ENCODE measurements around the gene SBF2.
"Not testable (repeated sequence)": the region's sequence is repeated elsewhere in the genome, so short reads cannot be mapped to it uniquely, and the experiment has no call there.

SBF2 gene

GRCh38 chr11:10298342-10298741, 4.3 kb upstream of the SBF2 start:
- peak; percentile 90 for DNase-seq

GRCh38 chr11:10295064-10295901, 1.3 kb upstream of the SBF2 start:
- DNase-seq = no peak

- DNase-seq = no peak
These were observed 403 bp upstream of the SBF2 start for GRCh38 chr11:10294290-10294953.

GRCh38 chr11:10291801-10292638, 2.0 kb downstream of the SBF2 start:
- DNase-seq = no peak

- DNase-seq = no peak
These were observed 4.1 kb downstream of the SBF2 start for GRCh38 chr11:10289765-10290380.

- DNase-seq = no peak
These were observed 4.9 kb downstream of the SBF2 start for GRCh38 chr11:10288881-10289764.

- DNase-seq = no peak
These were observed 6.0 kb downstream of the SBF2 start for GRCh38 chr11:10287766-10288715.

- DNase-seq = no peak
These were observed 6.9 kb downstream of the SBF2 start for GRCh38 chr11:10287140-10287539.

GRCh38 chr11:10285148-10285802, 8.7 kb downstream of the SBF2 start:
- no peak for DNase-seq

- DNase-seq = no peak
These were observed 10.0 kb downstream of the SBF2 start for GRCh38 chr11:10283991-10284390.

- no peak for DNase-seq
These were observed 11.9 kb downstream of the SBF2 start for GRCh38 chr11:10282117-10282516.

- no peak for DNase-seq
These were observed 18.3 kb downstream of the SBF2 start for GRCh38 chr11:10275714-10276113.

- DNase-seq = no peak
These were observed 19.3 kb downstream of the SBF2 start for GRCh38 chr11:10274726-10275125.

- no peak for DNase-seq
These were observed 20.3 kb downstream of the SBF2 start for GRCh38 chr11:10273738-10274137.

- no peak for DNase-seq
These were observed 21.9 kb downstream of the SBF2 start for GRCh38 chr11:10272132-10272531.

- no peak for DNase-seq
These were observed 25.1 kb downstream of the SBF2 start for GRCh38 chr11:10268746-10269488.

GRCh38 chr11:10267821-10268220, 26.2 kb downstream of the SBF2 start:
- no peak for DNase-seq

- DNase-seq = no peak
These were observed 28.1 kb downstream of the SBF2 start for GRCh38 chr11:10265936-10266335.

- DNase-seq = not testable (repeated sequence)
These were observed 29.3 kb downstream of the SBF2 start for GRCh38 chr11:10264716-10265115.

All from NCI-H2029 (cell line).